SK-N-SH (cell line): ENCODE results near the gene SPATA21.

Experiments
- EP300 ChIP-seq, 2 experiments: IDR thresholded peaks; 2 replicates each; pipeline versions ENCODE4 v1.4.0 to v1.6.1; 2012; ENCODE audit warnings: borderline replicate concordance in 1 of 2, low read depth in 1 of 2, low read length in 1 of 2
- FOXM1 ChIP-seq: IDR thresholded peaks from 2 replicates; pipeline ENCODE4 v1.4.0; 2012; ENCODE audit warnings: low read depth, mild to moderate bottlenecking
- GABPA ChIP-seq: IDR thresholded peaks from 2 replicates; pipeline ENCODE4 v1.4.0; 2012; ENCODE audit warnings: low read depth, mild to moderate bottlenecking
- GATA2 ChIP-seq: sonication (generic); formaldehyde crosslinking; IDR thresholded peaks from 2 replicates; pipeline ENCODE4 v1.5.0; 2020; ENCODE audit warnings: mild to moderate bottlenecking, missing genetic modification reagents
- MXI1 ChIP-seq: IDR thresholded peaks from 2 replicates; pipeline ENCODE4 v1.6.1; 2012; ENCODE audit warnings: mild to moderate bottlenecking, low read depth, low read length, improper control_type of control experiment
- POLR2AphosphoS5 ChIP-seq: IDR thresholded peaks from 2 replicates; pipeline ENCODE4 v1.6.1; 2012; ENCODE audit warnings: low read depth, low read length
- TAF1 ChIP-seq: IDR thresholded peaks from 2 replicates; pipeline ENCODE4 v1.6.1; 2012; ENCODE audit warnings: low read depth, mild to moderate bottlenecking, low read length, moderate library complexity, borderline replicate concordance
- TF ChIP-seq, protein P1 (sequence below): fragments of 200-600 bp; sonication (generic); IDR thresholded peaks from 2 replicates; pipeline ENCODE4 v1.6.1; 2017; ENCODE audit warnings: antibody characterized with exemption, mild to moderate bottlenecking, moderate library complexity
- TF ChIP-seq, protein P2 (sequence below): IDR thresholded peaks from 2 replicates; pipeline ENCODE4 v1.4.0; 2012; ENCODE audit warnings: low read depth

DNA sequence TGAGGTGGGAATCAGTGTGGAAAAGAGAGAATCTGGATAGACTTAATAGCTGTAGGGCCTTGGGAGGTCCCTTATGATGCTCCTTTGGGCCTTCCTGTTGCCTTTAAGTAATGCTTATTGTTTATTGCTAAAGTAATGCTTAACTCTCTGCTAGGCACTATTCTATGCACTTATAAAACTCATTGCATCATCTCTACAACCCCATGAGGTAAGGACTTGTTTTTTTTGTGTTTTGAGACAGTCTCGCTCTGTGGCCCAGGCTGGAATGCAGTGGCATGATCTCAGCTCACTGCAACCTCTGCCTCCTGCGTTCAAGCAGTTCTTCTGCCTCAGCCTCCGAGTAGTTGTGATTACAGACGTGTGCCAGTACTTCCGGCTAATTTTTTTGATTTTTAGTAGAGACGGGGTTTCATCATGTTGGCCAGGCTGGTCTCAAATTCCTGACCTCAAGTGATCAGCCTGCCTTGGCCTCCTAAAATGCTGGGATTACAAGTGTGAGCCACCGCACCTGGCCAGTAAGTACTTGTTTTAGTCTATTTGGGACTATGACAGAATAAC lies 25.6 kb upstream of the SPATA21 start:
- TF ChIP-seq GABPA = no peak
- TF ChIP-seq MXI1 = no peak
- TF ChIP-seq, protein P1, sequence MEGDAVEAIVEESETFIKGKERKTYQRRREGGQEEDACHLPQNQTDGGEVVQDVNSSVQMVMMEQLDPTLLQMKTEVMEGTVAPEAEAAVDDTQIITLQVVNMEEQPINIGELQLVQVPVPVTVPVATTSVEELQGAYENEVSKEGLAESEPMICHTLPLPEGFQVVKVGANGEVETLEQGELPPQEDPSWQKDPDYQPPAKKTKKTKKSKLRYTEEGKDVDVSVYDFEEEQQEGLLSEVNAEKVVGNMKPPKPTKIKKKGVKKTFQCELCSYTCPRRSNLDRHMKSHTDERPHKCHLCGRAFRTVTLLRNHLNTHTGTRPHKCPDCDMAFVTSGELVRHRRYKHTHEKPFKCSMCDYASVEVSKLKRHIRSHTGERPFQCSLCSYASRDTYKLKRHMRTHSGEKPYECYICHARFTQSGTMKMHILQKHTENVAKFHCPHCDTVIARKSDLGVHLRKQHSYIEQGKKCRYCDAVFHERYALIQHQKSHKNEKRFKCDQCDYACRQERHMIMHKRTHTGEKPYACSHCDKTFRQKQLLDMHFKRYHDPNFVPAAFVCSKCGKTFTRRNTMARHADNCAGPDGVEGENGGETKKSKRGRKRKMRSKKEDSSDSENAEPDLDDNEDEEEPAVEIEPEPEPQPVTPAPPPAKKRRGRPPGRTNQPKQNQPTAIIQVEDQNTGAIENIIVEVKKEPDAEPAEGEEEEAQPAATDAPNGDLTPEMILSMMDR = no peak
- no peak for TF ChIP-seq FOXM1
- TF ChIP-seq, protein P2, sequence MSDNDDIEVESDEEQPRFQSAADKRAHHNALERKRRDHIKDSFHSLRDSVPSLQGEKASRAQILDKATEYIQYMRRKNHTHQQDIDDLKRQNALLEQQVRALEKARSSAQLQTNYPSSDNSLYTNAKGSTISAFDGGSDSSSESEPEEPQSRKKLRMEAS = no peak
- no peak for TF ChIP-seq GATA2 (CRISPR knock-in tag)
- TF ChIP-seq EP300 (IDR thresholded peaks at IDR 0.05; ENCODE audit: borderline replicate concordance in 1 of 2, low read depth in 1 of 2, low read length in 1 of 2) = no peak
- TF ChIP-seq TAF1 = no peak
- no peak; the same call in 1 of the 2 replicates for TF ChIP-seq POLR2AphosphoS5
